ACC112 (cell line): Measurements from ENCODE around the gene HMX1.

Experiments
- H2AFZ ChIP-seq: fragments of 200-600 bp; sonication (generic); one replicate; pipeline ENCODE4 v1.6.0; 2017; ENCODE audit warnings: antibody characterized with exemption, low read length; ENCODE audit not compliant: unreplicated experiment
- H3K27ac ChIP-seq: fragments of 200-600 bp; sonication (generic); 2 replicates; pipeline ENCODE4 v1.5.1; 2014; ENCODE audit warnings: low read depth, mild to moderate bottlenecking, antibody characterized with exemption, low read length, moderate library complexity
- H3K27me3 ChIP-seq: fragments of 200-600 bp; sonication (generic); 2 replicates; pipeline ENCODE4 v1.6.1; 2014; ENCODE audit warnings: mild to moderate bottlenecking, antibody characterized with exemption, low read length, moderate library complexity, mixed read lengths; ENCODE audit not compliant: insufficient read depth
- H3K36me3 ChIP-seq: fragments of 200-600 bp; sonication (generic); 2 replicates; pipeline ENCODE4 v1.6.1; 2016; ENCODE audit warnings: mild to moderate bottlenecking, antibody characterized with exemption, low read length, moderate library complexity, mixed read lengths; ENCODE audit not compliant: insufficient read depth
- H3K4me1 ChIP-seq: fragments of 200-600 bp; sonication (generic); one replicate; pipeline ENCODE4 v1.6.1; 2016; ENCODE audit warnings: low read length, mixed read lengths; ENCODE audit not compliant: insufficient read depth, unreplicated experiment, control insufficient read depth
- H3K4me3 ChIP-seq: fragments of 200-600 bp; sonication (generic); 2 replicates; pipeline ENCODE4 v1.5.1; 2014; ENCODE audit warnings: mild to moderate bottlenecking, low read depth, low read length
- H3K79me2 ChIP-seq: fragments of 200-600 bp; sonication (generic); one replicate; pipeline ENCODE4 v1.6.0; 2016; ENCODE audit warnings: low read length; ENCODE audit not compliant: control insufficient read depth, unreplicated experiment, insufficient read depth

Gene HMX1

DNA sequence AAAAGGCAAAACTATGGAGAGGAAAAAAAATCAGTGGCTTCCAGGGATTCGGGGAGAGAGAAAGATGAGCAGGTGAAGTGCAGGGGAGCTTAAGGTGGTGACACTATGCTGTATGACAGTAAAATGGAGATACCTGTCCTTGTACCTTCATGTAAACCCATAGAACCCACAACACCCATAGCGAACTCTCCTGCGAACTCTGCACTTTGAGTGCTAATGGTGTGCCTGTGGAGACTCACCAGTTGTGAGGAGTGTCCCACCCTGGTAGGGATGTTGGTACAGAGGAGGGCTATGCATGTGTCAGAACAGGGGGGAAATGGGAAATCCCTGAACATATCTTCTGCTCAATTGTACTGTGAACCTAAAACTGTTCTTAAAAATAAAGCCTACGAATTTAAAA is 42.8 kb downstream of the HMX1 start:
- H3K27ac ChIP-seq: no peak overlapping the region
- H3K4me3 ChIP-seq: no peak overlapping the region
- H3K4me1 ChIP-seq: no peaks in the 10 kb centered on the region
- H3K27me3 ChIP-seq: no peaks in the 10 kb centered on the region
- H3K36me3 ChIP-seq: no peaks in the 10 kb centered on the region
- H3K79me2 ChIP-seq: no peaks in the 10 kb centered on the region
- no peak overlapping the region for H2AFZ ChIP-seq

GRCh38 chr4:8821151-8821950 is 50.3 kb downstream of the HMX1 start:
- Histone ChIP-seq H3K4me3 (no peak overlapping the region), H3K36me3 (no peaks in the 10 kb centered on the region), H3K79me2 (no peaks in the 10 kb centered on the region), H2AFZ (no peak overlapping the region), H3K27ac (no peak overlapping the region), H3K4me1 (no peaks in the 10 kb centered on the region), H3K27me3 (no peaks in the 10 kb centered on the region; the same call in 1 of the 2 replicates)

- H3K4me1 ChIP-seq: no peaks in the 10 kb centered on the region
- no peaks in the 10 kb centered on the region for H3K79me2 ChIP-seq
- no peak overlapping the region for H2AFZ ChIP-seq
- no peaks in the 10 kb centered on the region; the same call in 1 of the 2 replicates for H3K27me3 ChIP-seq
- no peak overlapping the region for H3K27ac ChIP-seq
- H3K4me3 ChIP-seq: no peak overlapping the region
- H3K36me3 ChIP-seq: no peaks in the 10 kb centered on the region
Observed at GRCh38 chr4:8820178-8821102, 51.2 kb downstream of the HMX1 start.

GRCh38 chr4:8819473-8820177 is 52.0 kb downstream of the HMX1 start:
- Histone ChIP-seq H2AFZ (no peak overlapping the region), H3K27me3 (no peaks in the 10 kb centered on the region; the same call in 1 of the 2 replicates), H3K79me2 (no peaks in the 10 kb centered on the region), H3K4me3 (no peak overlapping the region), H3K36me3 (no peaks in the 10 kb centered on the region), H3K27ac (no peak overlapping the region), H3K4me1 (no peaks in the 10 kb centered on the region)

- H3K27ac ChIP-seq: no peak overlapping the region
- no peaks in the 10 kb centered on the region for H3K79me2 ChIP-seq
- H3K27me3 ChIP-seq: no peaks in the 10 kb centered on the region; the same call in 1 of the 2 replicates
- H3K36me3 ChIP-seq: no peaks in the 10 kb centered on the region
- H3K4me3 ChIP-seq: no peak overlapping the region
- H2AFZ ChIP-seq: no peak overlapping the region
- H3K4me1 ChIP-seq: no peaks in the 10 kb centered on the region
Observed at GRCh38 chr4:8819019-8819418, 52.6 kb downstream of the HMX1 start.

DNA sequence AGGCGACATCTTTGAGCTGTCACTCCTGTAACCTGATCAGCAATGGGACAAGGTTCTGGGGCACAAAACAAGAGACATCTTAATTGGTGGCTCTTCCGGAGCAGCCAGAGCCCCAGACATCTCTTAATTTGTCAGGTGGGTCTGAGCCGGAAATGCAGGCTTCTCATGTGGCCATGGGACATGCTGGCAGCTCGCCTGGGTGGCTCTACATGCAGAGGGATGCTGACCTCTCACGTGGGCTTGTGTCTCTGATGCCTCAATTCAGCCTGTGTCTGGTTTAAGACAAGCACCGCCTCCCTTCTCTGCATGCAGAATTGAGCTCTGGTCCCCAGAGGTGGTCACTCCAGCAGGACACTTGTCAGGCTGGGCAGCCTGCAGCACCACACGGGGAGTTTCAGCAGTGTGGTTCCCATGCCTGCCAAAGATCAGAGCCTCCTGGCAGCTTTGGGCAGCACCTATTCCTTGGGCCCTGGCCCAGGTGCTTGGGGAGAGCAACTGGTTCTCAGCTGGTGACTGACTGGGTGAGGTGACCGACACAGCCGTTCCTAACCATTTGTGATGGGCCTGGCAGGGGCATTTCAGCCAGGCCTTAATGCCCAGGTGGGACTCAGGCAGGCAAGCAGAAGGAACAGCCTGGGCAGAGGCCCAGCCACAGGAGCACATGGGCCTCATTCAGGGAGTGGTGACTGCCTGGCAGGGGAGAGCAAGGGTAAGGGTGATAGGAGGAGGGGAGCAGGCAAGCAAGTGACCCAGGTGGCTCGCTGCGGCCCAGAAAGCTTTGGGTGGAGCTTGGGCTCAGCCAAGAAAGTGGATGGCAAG is 53.4 kb downstream of the HMX1 start:
- H3K27ac ChIP-seq: no peak overlapping the region
- H3K36me3 ChIP-seq: no peaks in the 10 kb centered on the region
- H3K4me1 ChIP-seq: no peaks in the 10 kb centered on the region
- H2AFZ ChIP-seq: no peak overlapping the region
- no peaks in the 10 kb centered on the region; the same call in 1 of the 2 replicates for H3K27me3 ChIP-seq
- H3K79me2 ChIP-seq: no peaks in the 10 kb centered on the region
- no peak overlapping the region for H3K4me3 ChIP-seq

DNA sequence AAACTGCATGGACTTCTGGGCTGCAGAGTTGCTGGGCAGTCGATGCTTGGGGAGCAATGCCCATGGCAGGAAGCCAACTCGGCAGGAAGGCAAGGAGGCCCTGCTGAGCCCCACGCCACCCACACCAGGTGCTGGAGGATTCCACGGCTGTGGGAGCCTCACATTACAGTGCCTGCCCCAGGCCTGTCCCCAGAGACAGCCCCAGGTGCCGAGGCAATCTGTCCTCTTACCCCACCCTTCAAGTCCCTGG is 53.9 kb downstream of the HMX1 start:
- Histone ChIP-seq H3K4me1 (no peaks in the 10 kb centered on the region), H2AFZ (no peak overlapping the region), H3K27me3 (no peaks in the 10 kb centered on the region; the same call in 1 of the 2 replicates), H3K4me3 (no peak overlapping the region), H3K27ac (no peak overlapping the region), H3K79me2 (no peaks in the 10 kb centered on the region), H3K36me3 (no peaks in the 10 kb centered on the region)

- Histone ChIP-seq H3K4me1 (no peaks in the 10 kb centered on the region), H3K27ac (no peak overlapping the region), H3K27me3 (no peaks in the 10 kb centered on the region; the same call in 1 of the 2 replicates), H3K79me2 (no peaks in the 10 kb centered on the region), H2AFZ (no peak overlapping the region), H3K36me3 (no peaks in the 10 kb centered on the region), H3K4me3 (no peak overlapping the region)
Observed at GRCh38 chr4:8817096-8817812, 54.4 kb downstream of the HMX1 start.
